Measurements from ENCODE around the gene SLC22A4. TPM values are rescaled to one million over a fixed set of nuclear protein-coding genes. Genes with fewer than 3 reads are reported as not detected.

Gene SLC22A4
- total RNA-seq, 1 experiment from 2014 or later: 1.5 TPM

DNA sequence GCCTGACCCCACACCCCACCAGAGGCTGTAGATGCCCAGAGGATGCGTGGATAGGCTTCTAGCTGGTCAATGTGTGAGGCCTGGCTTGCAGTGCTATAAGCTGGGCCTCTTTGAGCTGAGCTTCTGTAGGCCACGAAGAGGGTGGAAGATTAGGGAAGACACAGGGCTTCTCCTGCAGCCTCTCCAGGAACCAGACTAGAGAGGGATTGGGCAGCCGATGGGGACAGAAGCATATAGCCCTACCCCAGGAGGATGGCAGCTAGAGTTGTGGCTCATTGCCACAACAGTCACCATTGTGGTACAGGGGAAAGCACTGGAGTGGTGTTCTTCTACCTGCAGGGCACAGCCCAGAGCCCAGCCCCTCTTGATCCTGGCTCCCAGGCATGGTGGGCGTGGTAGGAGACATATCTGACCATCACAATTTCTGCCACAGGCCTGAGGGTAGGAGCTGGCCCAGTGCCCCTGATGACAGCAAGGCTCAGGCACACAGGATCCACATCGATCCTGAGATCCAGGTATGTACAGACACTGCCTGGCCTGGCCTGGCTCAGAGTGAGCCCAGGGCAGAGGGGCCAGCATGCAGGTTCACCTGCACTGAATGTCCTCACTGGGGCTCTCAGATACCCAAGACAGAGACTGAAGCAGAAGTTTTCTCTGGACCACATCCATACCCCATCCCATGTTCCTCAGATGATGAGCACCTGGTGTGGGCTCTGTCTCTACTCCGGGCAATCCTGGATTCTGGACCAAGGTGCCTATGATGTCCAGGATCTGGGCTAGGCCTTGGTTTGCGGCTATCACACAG lies 28.0 kb upstream of the SLC22A4 start:
- DNase-seq (ENCODE audit: low read depth, low spot score) (no peak), ATAC-seq (no peak)
- in situ Hi-C loops (cut with HindIII; ENCODE audit: low pct_unique_long_range_greater_than_20kb, low sequenced_read_pairs) (no loop called here), intact Hi-C loops (cut with micrococcal nuclease; ENCODE audit: unreplicated experiment) (no loop called here)
- Histone ChIP-seq H3K27me3 (ENCODE audit: control insufficient read depth, insufficient read depth, low read length) (no peaks in the 10 kb centered on the region), H3K9me3 (ENCODE audit: control insufficient read depth, insufficient read depth, low read depth, low read length) (no peaks in the 10 kb centered on the region), H3K4me1 (ENCODE audit: control insufficient read depth, insufficient read depth, low read length) (peaks cover 2% of the 10 kb centered on the region; the same call in 1 of the 2 replicates), H3K27ac (ENCODE audit: low read length) (no peak overlapping the region), H3K36me3 (ENCODE audit: control insufficient read depth, insufficient read depth, low read length) (no peaks in the 10 kb centered on the region), H3K4me3 (ENCODE audit: low read depth in 2 of 2, low read length in 2 of 2) (no peak overlapping the region)
- no TSS peak for BruUV-seq (replicated peaks)
- ChIA-PET CTCF (no interaction called here), POLR2A (no interaction called here)
- TF ChIP-seq TCF7L2 (IDR thresholded peaks at IDR 0.05; ENCODE audit: low read depth, low read length): no peak

DNA sequence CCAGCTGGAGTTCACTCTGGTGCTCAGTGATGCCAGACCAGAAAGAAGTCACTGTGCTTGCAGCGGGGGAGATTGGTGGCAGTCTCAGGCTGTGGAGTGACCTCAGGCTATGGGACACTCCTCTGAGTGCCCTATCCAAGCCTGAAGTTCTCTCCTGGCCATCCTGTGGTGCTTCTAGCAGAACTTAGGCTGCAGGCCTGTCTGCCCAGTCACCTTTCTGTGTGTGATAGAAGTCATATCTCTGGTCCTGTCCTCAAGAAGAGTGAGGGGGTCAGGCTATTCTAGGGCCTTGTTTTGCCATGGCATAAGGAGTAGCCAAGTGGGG lies 27.4 kb upstream of the SLC22A4 start:
- POLR2A ChIA-PET: no interaction called here

More for the DNA sequence above, 27.4 kb upstream of the SLC22A4 start:
- CTCF ChIA-PET: no interaction called here
- no peaks in the 10 kb centered on the region for H3K27me3 ChIP-seq (ENCODE audit: control insufficient read depth, insufficient read depth, low read length)
- in situ Hi-C loops (cut with HindIII; ENCODE audit: low pct_unique_long_range_greater_than_20kb, low sequenced_read_pairs): no loop called here
- H3K36me3 ChIP-seq (ENCODE audit: control insufficient read depth, insufficient read depth, low read length): no peaks in the 10 kb centered on the region
- no peak overlapping the region for H3K27ac ChIP-seq (ENCODE audit: low read length)
- intact Hi-C loops (cut with micrococcal nuclease; ENCODE audit: unreplicated experiment): no loop called here
- DNase-seq (ENCODE audit: low read depth, low spot score): no peak
- H3K4me3 ChIP-seq (ENCODE audit: low read depth in 2 of 2, low read length in 2 of 2): no peak overlapping the region
- TF ChIP-seq TCF7L2 (IDR thresholded peaks at IDR 0.05; ENCODE audit: low read depth, low read length) (no peak), POLR2AphosphoS5 (IDR thresholded peaks at IDR 0.05; ENCODE audit: low read depth, low read length) (no peak), SIN3A (IDR thresholded peaks at IDR 0.05; ENCODE audit: borderline replicate concordance, insufficient read depth, low read depth, low read length) (no peak)
- TF ChIP-seq, protein P1, sequence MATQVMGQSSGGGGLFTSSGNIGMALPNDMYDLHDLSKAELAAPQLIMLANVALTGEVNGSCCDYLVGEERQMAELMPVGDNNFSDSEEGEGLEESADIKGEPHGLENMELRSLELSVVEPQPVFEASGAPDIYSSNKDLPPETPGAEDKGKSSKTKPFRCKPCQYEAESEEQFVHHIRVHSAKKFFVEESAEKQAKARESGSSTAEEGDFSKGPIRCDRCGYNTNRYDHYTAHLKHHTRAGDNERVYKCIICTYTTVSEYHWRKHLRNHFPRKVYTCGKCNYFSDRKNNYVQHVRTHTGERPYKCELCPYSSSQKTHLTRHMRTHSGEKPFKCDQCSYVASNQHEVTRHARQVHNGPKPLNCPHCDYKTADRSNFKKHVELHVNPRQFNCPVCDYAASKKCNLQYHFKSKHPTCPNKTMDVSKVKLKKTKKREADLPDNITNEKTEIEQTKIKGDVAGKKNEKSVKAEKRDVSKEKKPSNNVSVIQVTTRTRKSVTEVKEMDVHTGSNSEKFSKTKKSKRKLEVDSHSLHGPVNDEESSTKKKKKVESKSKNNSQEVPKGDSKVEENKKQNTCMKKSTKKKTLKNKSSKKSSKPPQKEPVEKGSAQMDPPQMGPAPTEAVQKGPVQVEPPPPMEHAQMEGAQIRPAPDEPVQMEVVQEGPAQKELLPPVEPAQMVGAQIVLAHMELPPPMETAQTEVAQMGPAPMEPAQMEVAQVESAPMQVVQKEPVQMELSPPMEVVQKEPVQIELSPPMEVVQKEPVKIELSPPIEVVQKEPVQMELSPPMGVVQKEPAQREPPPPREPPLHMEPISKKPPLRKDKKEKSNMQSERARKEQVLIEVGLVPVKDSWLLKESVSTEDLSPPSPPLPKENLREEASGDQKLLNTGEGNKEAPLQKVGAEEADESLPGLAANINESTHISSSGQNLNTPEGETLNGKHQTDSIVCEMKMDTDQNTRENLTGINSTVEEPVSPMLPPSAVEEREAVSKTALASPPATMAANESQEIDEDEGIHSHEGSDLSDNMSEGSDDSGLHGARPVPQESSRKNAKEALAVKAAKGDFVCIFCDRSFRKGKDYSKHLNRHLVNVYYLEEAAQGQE (IDR thresholded peaks at IDR 0.05; ENCODE audit: insufficient read depth in 1 of 2, low read depth in 2 of 2, low read length in 1 of 2): no peak
- TF ChIP-seq, protein P2, sequence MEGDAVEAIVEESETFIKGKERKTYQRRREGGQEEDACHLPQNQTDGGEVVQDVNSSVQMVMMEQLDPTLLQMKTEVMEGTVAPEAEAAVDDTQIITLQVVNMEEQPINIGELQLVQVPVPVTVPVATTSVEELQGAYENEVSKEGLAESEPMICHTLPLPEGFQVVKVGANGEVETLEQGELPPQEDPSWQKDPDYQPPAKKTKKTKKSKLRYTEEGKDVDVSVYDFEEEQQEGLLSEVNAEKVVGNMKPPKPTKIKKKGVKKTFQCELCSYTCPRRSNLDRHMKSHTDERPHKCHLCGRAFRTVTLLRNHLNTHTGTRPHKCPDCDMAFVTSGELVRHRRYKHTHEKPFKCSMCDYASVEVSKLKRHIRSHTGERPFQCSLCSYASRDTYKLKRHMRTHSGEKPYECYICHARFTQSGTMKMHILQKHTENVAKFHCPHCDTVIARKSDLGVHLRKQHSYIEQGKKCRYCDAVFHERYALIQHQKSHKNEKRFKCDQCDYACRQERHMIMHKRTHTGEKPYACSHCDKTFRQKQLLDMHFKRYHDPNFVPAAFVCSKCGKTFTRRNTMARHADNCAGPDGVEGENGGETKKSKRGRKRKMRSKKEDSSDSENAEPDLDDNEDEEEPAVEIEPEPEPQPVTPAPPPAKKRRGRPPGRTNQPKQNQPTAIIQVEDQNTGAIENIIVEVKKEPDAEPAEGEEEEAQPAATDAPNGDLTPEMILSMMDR (IDR thresholded peaks at IDR 0.05): no peak
- ATAC-seq: no peak
- BruUV-seq (replicated peaks): no TSS peak
- no peaks in the 10 kb centered on the region for H3K9me3 ChIP-seq (ENCODE audit: control insufficient read depth, insufficient read depth, low read depth, low read length)
- peaks cover 2% of the 10 kb centered on the region; the same call in 1 of the 2 replicates for H3K4me1 ChIP-seq (ENCODE audit: control insufficient read depth, insufficient read depth, low read length)

Data from Panc1 (cell line).